PC-9 (cell line): ENCODE data around the gene SLC35E3. TPM values are rescaled to one million over a fixed set of nuclear protein-coding genes. Genes with fewer than 3 reads are reported as not detected.

ENCODE experiments used
- BruUV-seq: library from RNA; stranded (reverse); fragments of 400-500 nt; replicated peaks from 2 replicates; lab custom pipeline; 2021; lab: Mats Ljungman, UMichigan
- CTCF ChIA-PET: fragments of 300-600 bp; sonication (Branson Sonifier 250); formaldehyde crosslinking; loops from one replicate; lab custom pipeline; 2022; ENCODE audit warnings: antibody characterized with exemption; lab: Charles Lee
- POLR2A ChIA-PET: fragments of 300-600 bp; sonication (Branson Sonifier 250); formaldehyde crosslinking; loops from one replicate; lab custom pipeline; 2022; ENCODE audit warnings: antibody characterized with exemption; ENCODE audit not compliant: unreplicated experiment; lab: Charles Lee
- DNase-seq, 2 experiments: peaks; one replicate each; pipeline versions ENCODE4 v3.0.0 to v3.0.0-alpha.2; 2015 to 2022; ENCODE audit warnings: mixed read lengths in 1 of 2
- H2AFZ ChIP-seq: fragments of 200-600 bp; sonication (generic); 2 replicates; pipeline ENCODE4 v1.8.1; 2017; ENCODE audit warnings: antibody characterized with exemption
- H3F3A ChIP-seq: fragments of 200-600 bp; sonication (generic); 2 replicates; pipeline ENCODE4 v1.8.1; 2017; ENCODE audit warnings: antibody characterized with exemption, mild to moderate bottlenecking, low read depth; ENCODE audit not compliant: insufficient read depth
- H3K27ac ChIP-seq: fragments of 200-600 bp; sonication (generic); 2 replicates; pipeline ENCODE4 v1.6.1; 2016; ENCODE audit warnings: mixed run types
- H3K27me3 ChIP-seq: fragments of 200-600 bp; sonication (generic); 2 replicates; pipeline ENCODE4 v1.6.1; 2016; ENCODE audit warnings: low read depth, mixed run types; ENCODE audit not compliant: insufficient read depth
- H3K36me3 ChIP-seq: fragments of 200-600 bp; sonication (generic); 2 replicates; pipeline ENCODE4 v1.6.1; 2016; ENCODE audit warnings: low read depth, mixed run types
- H3K4me1 ChIP-seq: fragments of 200-600 bp; sonication (generic); replicated peaks from 2 replicates; pipeline ENCODE4 v1.6.1; 2016; ENCODE audit warnings: mixed run types; ENCODE audit not compliant: insufficient read depth
- H3K4me2 ChIP-seq: fragments of 200-600 bp; sonication (generic); 2 replicates; pipeline ENCODE4 v1.6.1; 2017; ENCODE audit warnings: mixed run types
- H3K4me3 ChIP-seq: fragments of 200-600 bp; sonication (generic); 2 replicates; pipeline ENCODE4 v1.6.1; 2016; ENCODE audit warnings: mixed run types
- H3K79me2 ChIP-seq: fragments of 200-600 bp; sonication (generic); 2 replicates; pipeline ENCODE4 v1.6.1; 2017; ENCODE audit warnings: low read depth, mixed run types
- H3K9me2 ChIP-seq: fragments of 200-600 bp; sonication (generic); 2 replicates; pipeline ENCODE4 v1.8.1; 2017; ENCODE audit warnings: mild to moderate bottlenecking; ENCODE audit not compliant: insufficient read depth
- H3K9me3 ChIP-seq: fragments of 200-600 bp; sonication (generic); 2 replicates; pipeline ENCODE4 v1.8.1; 2016; ENCODE audit warnings: low read depth; ENCODE audit not compliant: insufficient read depth
- H4K20me1 ChIP-seq: fragments of 200-600 bp; sonication (generic); 2 replicates; pipeline ENCODE4 v1.8.1; 2017; ENCODE audit not compliant: insufficient read depth
- CTCF ChIP-seq: fragments of 200-600 bp; sonication (generic); conservative IDR thresholded peaks from 2 replicates; pipeline ENCODE4 v1.6.1; 2017; ENCODE audit warnings: mixed run types, antibody characterized with exemption, mild to moderate bottlenecking, moderate library complexity
- EZH2 ChIP-seq: fragments of 200-600 bp; sonication (generic); IDR thresholded peaks from 2 replicates; pipeline ENCODE4 v1.8.0; 2017; ENCODE audit warnings: antibody characterized with exemption, low read depth
- intact Hi-C: fragments of 100-400 bp; cut with micrococcal nuclease; formaldehyde crosslinking; loops from one replicate; pipeline ENCODE4 v1.10.0; 2022; ENCODE audit not compliant: unreplicated experiment
- total RNA-seq: library from RNA; stranded (reverse); gene quantifications from 2 replicates; pipeline ENCODE4 v1.2.3, GENCODE V29; 2021

SLC35E3 gene
- total RNA-seq, 1 experiment from 2014 or later, result 10.7 TPM

- no peaks in the 10 kb centered on the region for H3K9me3 ChIP-seq
- no peak overlapping the region for H3K4me2 ChIP-seq
- ChIA-PET POLR2A (interaction anchor here (0.6 to 0.7 kb wide), 3 partner anchors 13 to 100 kb away, joined by 5 to 6 read pairs (median 6); no protein-coding TSS in a partner anchor), CTCF (no interaction called here)
- H3K79me2 ChIP-seq, result peaks cover 67% of the 10 kb centered on the region
- peaks cover 10% of the 10 kb centered on the region; the same call in 1 of the 2 replicates for H3F3A ChIP-seq
- no peak overlapping the region for H3K27ac ChIP-seq
- TF ChIP-seq CTCF, result no peak
- no peak for TF ChIP-seq EZH2
- no peaks in the 10 kb centered on the region for H3K9me2 ChIP-seq
- no peak for DNase-seq
- intact Hi-C loops, result no loop called here
- H4K20me1 ChIP-seq, result peaks cover 25% of the 10 kb centered on the region
- no peaks in the 10 kb centered on the region for H3K27me3 ChIP-seq
- peaks cover 36% of the 10 kb centered on the region for H3K36me3 ChIP-seq
- H3K4me1 ChIP-seq, result peaks cover 8% of the 10 kb centered on the region
- no TSS peak for BruUV-seq
- H3K4me3 ChIP-seq, result no peak overlapping the region
- no peak overlapping the region for H2AFZ ChIP-seq
Measured at GRCh38 chr12:68812553-68813241, 66.7 kb downstream of the SLC35E3 start.

GRCh38 chr12:68813242-68813593, 67.2 kb downstream of the SLC35E3 start:
- CTCF ChIA-PET, result no interaction called here
- H4K20me1 ChIP-seq, result peaks cover 25% of the 10 kb centered on the region
- peaks cover 40% of the 10 kb centered on the region for H3K36me3 ChIP-seq
- intact Hi-C loops, result no loop called here
- no peak overlapping the region for H3K27ac ChIP-seq
- peaks cover 11% of the 10 kb centered on the region; the same call in 1 of the 2 replicates for H3F3A ChIP-seq
- no TSS peak for BruUV-seq
- no peak overlapping the region for H3K4me2 ChIP-seq
- H3K4me1 ChIP-seq, result peaks cover 8% of the 10 kb centered on the region
- POLR2A ChIA-PET, result interaction anchor here (0.6 to 0.7 kb wide), 2 partner anchors 13 to 99 kb away, joined by 5 to 6 read pairs; no protein-coding TSS in a partner anchor
- peaks cover 65% of the 10 kb centered on the region for H3K79me2 ChIP-seq
- H3K9me2 ChIP-seq, result no peaks in the 10 kb centered on the region
- H3K9me3 ChIP-seq, result no peaks in the 10 kb centered on the region
- no peaks in the 10 kb centered on the region for H3K27me3 ChIP-seq
- no peak overlapping the region for H3K4me3 ChIP-seq
- H2AFZ ChIP-seq, result no peak overlapping the region
- TF ChIP-seq CTCF, result no peak
- TF ChIP-seq EZH2, result no peak
- no peak for DNase-seq

- H3K9me3 ChIP-seq, result no peaks in the 10 kb centered on the region
- H3K79me2 ChIP-seq, result peaks cover 50% of the 10 kb centered on the region
- BruUV-seq, result no TSS peak
- no peak overlapping the region for H3K4me3 ChIP-seq
- no peak overlapping the region for H2AFZ ChIP-seq
- no peak for DNase-seq
- no peaks in the 10 kb centered on the region for H3K27me3 ChIP-seq
- no peak overlapping the region for H3K27ac ChIP-seq
- peaks cover 34% of the 10 kb centered on the region for H3K36me3 ChIP-seq
- POLR2A ChIA-PET, result interaction anchor here (0.6 kb wide), 1 partner anchor 64 kb away, joined by 5 read pairs; no protein-coding TSS in a partner anchor
- peaks cover 25% of the 10 kb centered on the region for H4K20me1 ChIP-seq
- TF ChIP-seq CTCF, result no peak
- peaks cover under 1% of the 10 kb centered on the region; the same call in 1 of the 2 replicates for H3K4me1 ChIP-seq
- CTCF ChIA-PET, result no interaction called here
- peaks cover 3% of the 10 kb centered on the region; the same call in 1 of the 2 replicates for H3F3A ChIP-seq
- H3K9me2 ChIP-seq, result no peaks in the 10 kb centered on the region
- H3K4me2 ChIP-seq, result no peak overlapping the region
- intact Hi-C loops, result no loop called here
Measured at GRCh38 chr12:68814490-68815231, 68.7 kb downstream of the SLC35E3 start.
